ENCODE measurements around the gene CDK1.

CDK1 gene

DNA sequence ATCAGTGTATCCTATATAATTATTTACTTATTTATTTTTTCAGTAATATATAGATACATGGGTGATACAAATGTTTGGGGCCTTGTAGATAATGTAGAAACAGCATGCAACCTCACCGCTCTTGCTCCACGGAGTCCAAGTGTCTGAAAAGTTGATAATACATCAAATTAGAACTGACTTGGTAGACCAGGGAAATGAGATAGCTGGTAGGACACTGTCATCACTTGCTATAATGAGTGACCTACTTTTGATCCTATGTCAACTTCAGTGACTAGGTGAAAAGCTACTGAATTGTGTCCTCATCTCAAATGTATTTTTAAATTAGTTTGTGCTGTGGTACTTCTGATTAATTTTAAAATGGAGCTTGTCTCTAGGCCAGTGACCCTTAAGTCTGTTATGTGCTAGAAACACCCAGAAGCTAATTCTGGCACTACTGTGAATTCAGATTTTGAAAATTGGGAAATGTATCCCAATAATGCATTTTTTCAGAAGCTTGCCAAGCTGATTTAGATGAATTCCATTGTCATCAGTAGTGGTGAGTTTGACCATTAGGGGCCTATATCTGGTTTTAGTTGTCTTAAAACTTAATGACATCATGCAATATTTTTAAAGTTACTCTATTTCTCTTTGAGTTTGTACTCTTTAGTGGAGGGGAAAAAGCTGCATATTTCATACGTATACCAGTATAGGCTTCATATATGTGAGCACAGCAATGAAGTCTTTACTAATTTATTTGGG lies 17.4 kb downstream of the CDK1 start:
- Histone ChIP-seq H3K4me3 (ENCODE audit: low read depth, low read length) (no peak overlapping the region), H3K27me3 (replicated peaks) (no peaks in the 10 kb centered on the region), H3K36me3 (replicated peaks) (no peaks in the 10 kb centered on the region), H3K27ac (no peak overlapping the region)
- in situ Hi-C loops (cut with HindIII; ENCODE audit: low pct_ligation_motif_present, low sequenced_read_pairs) = no loop called here
- no peak for DNase-seq
- TF ChIP-seq, protein P1, sequence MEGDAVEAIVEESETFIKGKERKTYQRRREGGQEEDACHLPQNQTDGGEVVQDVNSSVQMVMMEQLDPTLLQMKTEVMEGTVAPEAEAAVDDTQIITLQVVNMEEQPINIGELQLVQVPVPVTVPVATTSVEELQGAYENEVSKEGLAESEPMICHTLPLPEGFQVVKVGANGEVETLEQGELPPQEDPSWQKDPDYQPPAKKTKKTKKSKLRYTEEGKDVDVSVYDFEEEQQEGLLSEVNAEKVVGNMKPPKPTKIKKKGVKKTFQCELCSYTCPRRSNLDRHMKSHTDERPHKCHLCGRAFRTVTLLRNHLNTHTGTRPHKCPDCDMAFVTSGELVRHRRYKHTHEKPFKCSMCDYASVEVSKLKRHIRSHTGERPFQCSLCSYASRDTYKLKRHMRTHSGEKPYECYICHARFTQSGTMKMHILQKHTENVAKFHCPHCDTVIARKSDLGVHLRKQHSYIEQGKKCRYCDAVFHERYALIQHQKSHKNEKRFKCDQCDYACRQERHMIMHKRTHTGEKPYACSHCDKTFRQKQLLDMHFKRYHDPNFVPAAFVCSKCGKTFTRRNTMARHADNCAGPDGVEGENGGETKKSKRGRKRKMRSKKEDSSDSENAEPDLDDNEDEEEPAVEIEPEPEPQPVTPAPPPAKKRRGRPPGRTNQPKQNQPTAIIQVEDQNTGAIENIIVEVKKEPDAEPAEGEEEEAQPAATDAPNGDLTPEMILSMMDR (IDR thresholded peaks at IDR 0.05; ENCODE audit: low read depth, low read length, missing control alignments) = no peak

DNA sequence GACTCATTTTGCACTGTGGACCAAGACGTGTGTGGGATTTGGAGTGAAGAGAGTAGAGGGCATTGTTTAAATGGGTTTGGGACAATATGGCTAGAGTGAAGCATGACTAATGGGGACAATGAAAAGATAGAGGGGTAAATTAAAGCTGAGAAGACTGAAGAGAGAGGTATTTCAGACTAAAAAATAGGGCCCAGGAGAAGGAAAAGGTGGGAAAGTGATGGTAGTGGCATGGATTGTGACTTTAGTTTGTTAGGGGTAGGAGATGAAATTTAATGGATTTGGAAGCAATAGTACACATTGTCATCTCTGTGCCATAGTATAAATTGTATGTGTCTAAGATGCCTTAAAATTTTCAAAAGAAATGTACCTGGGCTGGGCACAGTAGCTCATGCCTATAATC lies 18.2 kb downstream of the CDK1 start:
- no peak for DNase-seq
- no peaks in the 10 kb centered on the region for H3K27me3 ChIP-seq (replicated peaks)
- H3K36me3 ChIP-seq (replicated peaks) = no peaks in the 10 kb centered on the region
- no peak overlapping the region for H3K27ac ChIP-seq
- in situ Hi-C loops (cut with HindIII; ENCODE audit: low pct_ligation_motif_present, low sequenced_read_pairs) = no loop called here
- TF ChIP-seq, protein P1 (IDR thresholded peaks at IDR 0.05; ENCODE audit: low read depth, low read length, missing control alignments) = no peak
- H3K4me3 ChIP-seq (ENCODE audit: low read depth, low read length) = no peak overlapping the region

DNA sequence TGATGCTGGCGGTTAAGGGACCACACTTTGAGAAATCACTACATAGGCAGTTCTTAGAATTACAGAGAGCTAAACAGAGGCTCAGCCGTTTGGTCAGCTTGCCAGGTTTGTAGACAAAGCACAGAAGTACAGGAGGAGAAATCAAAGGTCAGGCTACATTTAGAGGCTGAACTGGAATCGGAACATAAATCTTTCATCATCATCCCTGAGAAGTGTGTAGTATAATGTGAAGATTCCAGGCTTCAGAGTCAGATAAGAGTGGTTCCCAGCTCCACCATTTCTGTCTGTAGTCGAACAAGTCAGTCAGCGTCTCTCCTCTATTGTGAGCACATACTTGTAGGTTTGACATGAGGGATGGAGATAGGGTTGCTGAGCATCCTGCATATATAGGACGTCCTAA lies 18.9 kb downstream of the CDK1 start:
- no peak for DNase-seq
- H3K4me3 ChIP-seq (ENCODE audit: low read depth, low read length) = no peak overlapping the region
- TF ChIP-seq, protein P1 (IDR thresholded peaks at IDR 0.05; ENCODE audit: low read depth, low read length, missing control alignments) = no peak
- H3K27ac ChIP-seq = no peak overlapping the region
- no peaks in the 10 kb centered on the region for H3K36me3 ChIP-seq (replicated peaks)
- in situ Hi-C loops (cut with HindIII; ENCODE audit: low pct_ligation_motif_present, low sequenced_read_pairs) = no loop called here
- H3K27me3 ChIP-seq (replicated peaks) = no peaks in the 10 kb centered on the region

DNA sequence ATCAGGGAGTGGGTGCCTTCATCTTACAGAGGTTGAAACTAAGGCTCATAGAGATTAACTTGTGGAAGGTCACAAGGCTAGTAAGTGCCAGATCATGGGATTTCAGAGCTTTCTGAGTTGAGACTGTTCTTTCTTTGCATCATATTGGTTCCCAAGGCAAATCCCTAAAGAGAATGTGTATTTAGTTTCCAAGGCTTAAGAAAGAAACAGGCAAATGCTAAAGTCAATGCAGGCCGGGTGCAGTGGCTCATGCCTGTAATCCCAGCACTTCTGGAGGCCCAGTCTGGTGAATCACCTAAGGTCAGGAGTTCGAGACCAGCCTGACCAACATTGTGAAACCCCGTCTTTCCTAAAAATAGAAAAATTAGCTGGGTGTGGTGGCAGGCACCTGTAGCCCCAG lies 19.8 kb downstream of the CDK1 start:
- in situ Hi-C loops (cut with HindIII; ENCODE audit: low pct_ligation_motif_present, low sequenced_read_pairs) = no loop called here
- peak; percentile 45 for DNase-seq
- no peak overlapping the region for H3K4me3 ChIP-seq (ENCODE audit: low read depth, low read length)
- TF ChIP-seq, protein P1 (IDR thresholded peaks at IDR 0.05; ENCODE audit: low read depth, low read length, missing control alignments) = no peak
- no peaks in the 10 kb centered on the region for H3K27me3 ChIP-seq (replicated peaks)
- H3K27ac ChIP-seq = no peak overlapping the region
- H3K36me3 ChIP-seq (replicated peaks) = no peaks in the 10 kb centered on the region

DNA sequence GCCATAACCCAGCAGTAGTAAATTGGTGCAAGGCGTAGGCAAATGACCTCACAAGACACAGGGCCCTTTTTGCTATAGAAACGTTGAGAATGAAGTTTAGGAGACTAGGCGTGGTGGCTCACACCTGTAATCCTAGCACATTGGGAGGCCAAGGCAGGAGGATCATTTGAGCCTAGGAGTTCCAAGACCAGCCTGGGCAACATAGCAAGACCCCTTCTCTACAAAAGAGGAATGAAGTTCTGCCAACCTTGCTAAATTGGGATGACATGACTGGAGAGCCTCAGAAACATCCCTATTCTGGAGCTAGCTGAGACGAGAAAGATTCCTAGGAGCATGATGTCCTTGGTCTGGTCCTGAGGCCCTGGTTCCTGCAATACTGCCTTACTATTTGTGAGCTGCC lies 20.6 kb downstream of the CDK1 start:
- in situ Hi-C loops (cut with HindIII; ENCODE audit: low pct_ligation_motif_present, low sequenced_read_pairs) = no loop called here
- no peak for DNase-seq
- Histone ChIP-seq H3K27ac (no peak overlapping the region), H3K4me3 (ENCODE audit: low read depth, low read length) (no peak overlapping the region), H3K27me3 (replicated peaks) (no peaks in the 10 kb centered on the region), H3K36me3 (replicated peaks) (no peaks in the 10 kb centered on the region)
- TF ChIP-seq, protein P1 (IDR thresholded peaks at IDR 0.05; ENCODE audit: low read depth, low read length, missing control alignments) = no peak

Data from brain microvascular endothelial cell (primary cell).